Measurements from ENCODE around the gene IFT25. TPM values are rescaled to one million over a fixed set of nuclear protein-coding genes. Genes with fewer than 3 reads are reported as not detected.

The IFT25 gene
- total RNA-seq, 2 experiments from 2014 or later, result 60.5 to 63.5 TPM

DNA sequence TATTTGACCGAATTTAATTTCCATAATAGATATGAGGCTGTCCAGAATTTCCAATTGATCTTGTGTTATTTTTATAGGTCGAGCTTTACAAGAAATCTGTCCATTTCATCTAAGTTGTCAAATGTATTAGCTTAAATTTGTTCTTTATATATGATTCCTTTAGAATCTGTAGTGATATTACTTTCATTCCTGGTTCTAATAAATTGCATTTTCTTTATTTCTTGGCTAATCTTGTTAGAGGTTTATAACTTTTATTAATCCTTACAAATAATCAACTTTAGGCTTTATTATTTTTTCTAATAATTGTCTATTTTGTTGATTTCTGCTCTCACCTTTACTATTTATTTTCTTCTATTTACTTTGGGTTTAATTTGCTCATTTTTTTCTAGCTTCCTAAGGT is 14.0 kb downstream of the IFT25 start:
- POLR2A ChIA-PET, result interaction anchor here (1.2 kb wide), 1 partner anchor 14 kb away, joined by 3 read pairs; no protein-coding TSS in a partner anchor
- H3K27me3 Mint-ChIP-seq, result no peaks in the 10 kb centered on the region
- H3K4me1 Mint-ChIP-seq (ENCODE audit: low read depth), result peaks cover 8% of the 10 kb centered on the region
- H3K9me3 Mint-ChIP-seq, result peaks cover 2% of the 10 kb centered on the region
- no peak for ATAC-seq
- H3K36me3 Mint-ChIP-seq (ENCODE audit: low read depth), result peaks cover 48% of the 10 kb centered on the region
- intact Hi-C loops (cut with micrococcal nuclease), result no loop called here
- H3K27ac Mint-ChIP-seq, result no peak overlapping the region
- DNase-seq, result no peak
- TF ChIP-seq, protein P1, sequence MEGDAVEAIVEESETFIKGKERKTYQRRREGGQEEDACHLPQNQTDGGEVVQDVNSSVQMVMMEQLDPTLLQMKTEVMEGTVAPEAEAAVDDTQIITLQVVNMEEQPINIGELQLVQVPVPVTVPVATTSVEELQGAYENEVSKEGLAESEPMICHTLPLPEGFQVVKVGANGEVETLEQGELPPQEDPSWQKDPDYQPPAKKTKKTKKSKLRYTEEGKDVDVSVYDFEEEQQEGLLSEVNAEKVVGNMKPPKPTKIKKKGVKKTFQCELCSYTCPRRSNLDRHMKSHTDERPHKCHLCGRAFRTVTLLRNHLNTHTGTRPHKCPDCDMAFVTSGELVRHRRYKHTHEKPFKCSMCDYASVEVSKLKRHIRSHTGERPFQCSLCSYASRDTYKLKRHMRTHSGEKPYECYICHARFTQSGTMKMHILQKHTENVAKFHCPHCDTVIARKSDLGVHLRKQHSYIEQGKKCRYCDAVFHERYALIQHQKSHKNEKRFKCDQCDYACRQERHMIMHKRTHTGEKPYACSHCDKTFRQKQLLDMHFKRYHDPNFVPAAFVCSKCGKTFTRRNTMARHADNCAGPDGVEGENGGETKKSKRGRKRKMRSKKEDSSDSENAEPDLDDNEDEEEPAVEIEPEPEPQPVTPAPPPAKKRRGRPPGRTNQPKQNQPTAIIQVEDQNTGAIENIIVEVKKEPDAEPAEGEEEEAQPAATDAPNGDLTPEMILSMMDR (IDR thresholded peaks at IDR 0.05), result no peak
- CTCF ChIA-PET, result interaction anchor here (0.9 to 1.9 kb wide), 7 partner anchors 8 to 176 kb away, joined by 3 to 5 read pairs (median 3); no protein-coding TSS in a partner anchor
- no peak overlapping the region for H3K4me3 Mint-ChIP-seq

DNA sequence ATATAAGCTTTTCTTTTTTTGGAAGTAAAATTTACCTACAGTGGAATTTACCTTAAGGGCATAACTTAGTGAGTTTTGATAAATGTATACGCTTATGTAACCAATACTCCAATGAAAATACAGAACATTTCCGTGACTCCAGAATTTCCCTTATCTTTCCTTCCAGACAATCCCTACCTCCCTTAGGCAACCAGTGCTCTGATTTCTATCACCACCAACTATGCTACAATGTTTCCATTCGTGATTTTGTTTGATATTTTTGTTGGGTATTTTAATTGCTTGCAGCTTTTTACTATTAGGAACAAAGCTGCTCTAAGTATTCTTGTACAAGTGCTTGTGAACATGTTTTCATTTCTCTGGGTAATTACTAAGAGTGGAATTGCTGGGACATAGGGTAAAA is 14.6 kb downstream of the IFT25 start:
- Mint-ChIP-seq H3K27ac (no peak overlapping the region), H3K4me3 (no peak overlapping the region), H3K9me3 (peaks cover 2% of the 10 kb centered on the region), H3K27me3 (no peaks in the 10 kb centered on the region), H3K4me1 (ENCODE audit: low read depth) (peaks cover 8% of the 10 kb centered on the region), H3K36me3 (ENCODE audit: low read depth) (peaks cover 48% of the 10 kb centered on the region)
- TF ChIP-seq, protein P1 (IDR thresholded peaks at IDR 0.05), result no peak
- ChIA-PET CTCF (interaction anchor here (0.9 to 1.4 kb wide), 6 partner anchors 9 to 175 kb away, joined by 3 to 5 read pairs (median 3); no protein-coding TSS in a partner anchor), POLR2A (interaction anchor here (1.2 kb wide), 1 partner anchor 13 kb away, joined by 3 read pairs; no protein-coding TSS in a partner anchor)
- DNase-seq (no peak), ATAC-seq (no peak)
- intact Hi-C loops (cut with micrococcal nuclease), result no loop called here

DNA sequence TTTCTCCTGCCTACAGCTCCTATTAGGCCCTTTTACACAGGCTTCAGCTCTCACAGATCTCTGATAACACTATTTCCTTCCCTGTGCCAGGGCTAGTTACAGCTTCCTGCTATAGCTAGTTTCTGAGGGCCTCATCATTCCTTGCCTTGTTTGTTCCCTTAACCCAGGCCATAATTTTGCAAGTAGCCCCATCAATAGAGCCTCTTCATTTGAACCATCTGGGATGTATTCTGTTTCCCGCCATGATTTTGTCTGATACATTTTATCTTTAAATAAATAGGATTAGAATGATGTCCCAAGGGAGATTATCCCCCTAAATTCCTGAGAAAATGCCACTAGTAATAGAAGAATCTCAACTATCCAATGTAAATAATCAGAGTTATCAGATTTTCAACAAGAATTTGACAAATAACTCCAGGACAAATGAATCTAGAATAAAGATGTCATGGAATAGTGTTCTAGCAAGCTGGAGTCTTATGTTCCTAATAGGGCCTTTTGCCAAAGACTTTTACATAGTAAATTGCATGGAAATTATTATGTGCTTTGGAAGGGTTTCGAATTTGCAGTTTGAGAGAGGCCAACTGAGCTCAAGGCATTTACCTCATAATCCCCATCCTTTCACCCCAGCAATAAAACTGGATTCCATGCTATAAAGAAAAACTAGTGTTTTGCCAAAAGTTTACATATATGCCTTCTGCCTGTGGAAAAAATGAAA is 16.1 kb downstream of the IFT25 start:
- Mint-ChIP-seq H3K4me1 (ENCODE audit: low read depth) (peaks cover 8% of the 10 kb centered on the region), H3K9me3 (no peaks in the 10 kb centered on the region), H3K27me3 (no peaks in the 10 kb centered on the region), H3K4me3 (no peak overlapping the region), H3K36me3 (ENCODE audit: low read depth) (peaks cover 41% of the 10 kb centered on the region), H3K27ac (peak overlapping the region; percentile 44)
- DNase-seq (no peak), ATAC-seq (no peak)
- intact Hi-C loops (cut with micrococcal nuclease), result no loop called here
- TF ChIP-seq, protein P1 (IDR thresholded peaks at IDR 0.05), result no peak
- ChIA-PET CTCF (no interaction called here), POLR2A (no interaction called here)

DNA sequence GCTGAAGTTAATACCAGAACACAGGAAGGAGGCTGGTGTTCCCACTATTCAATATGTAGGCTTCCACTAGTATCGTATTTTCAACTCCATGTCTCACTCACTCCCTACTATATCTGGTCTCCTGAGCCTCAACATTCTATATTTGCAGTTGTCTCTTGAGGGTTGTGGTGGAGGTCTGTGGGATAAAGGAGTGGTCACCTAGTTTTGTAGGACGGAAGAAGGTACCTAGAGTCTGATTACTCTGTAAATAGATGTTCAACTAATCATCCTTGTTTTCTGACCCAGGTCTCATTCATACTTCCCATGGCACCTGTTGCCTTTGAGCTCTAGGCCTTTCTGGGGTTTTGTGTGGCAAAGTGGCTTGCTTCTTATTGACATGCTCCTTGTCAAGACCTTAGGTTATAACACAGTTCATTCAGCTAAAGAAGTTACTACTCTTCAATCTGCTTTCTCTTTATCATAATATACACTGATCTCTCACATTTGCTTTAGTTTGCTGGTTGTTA is 18.1 kb downstream of the IFT25 start:
- Mint-ChIP-seq H3K36me3 (ENCODE audit: low read depth) (peaks cover 42% of the 10 kb centered on the region), H3K27me3 (no peaks in the 10 kb centered on the region), H3K9me3 (no peaks in the 10 kb centered on the region), H3K27ac (no peak overlapping the region), H3K4me1 (ENCODE audit: low read depth) (peaks cover 8% of the 10 kb centered on the region), H3K4me3 (no peak overlapping the region)
- ATAC-seq (no peak), DNase-seq (no peak)
- TF ChIP-seq, protein P1 (IDR thresholded peaks at IDR 0.05), result no peak
- intact Hi-C loops (cut with micrococcal nuclease), result no loop called here
- ChIA-PET CTCF (no interaction called here), POLR2A (no interaction called here)

DNA sequence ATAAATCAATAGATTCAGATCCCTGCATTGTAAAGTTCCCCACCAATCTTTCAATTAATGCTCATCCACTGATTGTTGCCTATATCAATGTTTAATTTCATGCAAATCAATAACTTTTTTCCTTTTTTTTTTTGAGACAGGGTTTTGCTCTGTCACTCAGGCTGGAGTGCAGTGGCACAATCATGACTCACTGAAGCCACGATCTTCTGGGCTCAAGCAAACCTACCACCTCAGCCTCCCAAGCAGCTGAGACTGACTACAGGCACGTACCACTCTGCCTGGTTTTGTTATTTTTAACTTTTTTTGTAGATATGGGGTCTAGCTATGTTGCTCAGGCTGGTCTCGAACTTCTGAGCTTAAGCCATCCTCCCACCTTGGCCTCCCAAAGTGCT is 25.8 kb downstream of the IFT25 start:
- peaks cover 36% of the 10 kb centered on the region for H3K4me1 Mint-ChIP-seq (ENCODE audit: low read depth)
- POLR2A ChIA-PET, result interaction anchor here (0.9 to 1.5 kb wide), 4 partner anchors 9 to 29 kb away, joined by 3 read pairs; partner anchors contain the start of gene IFT25
- no peaks in the 10 kb centered on the region for H3K9me3 Mint-ChIP-seq
- peak; percentile 68 for DNase-seq
- no peaks in the 10 kb centered on the region for H3K27me3 Mint-ChIP-seq
- TF ChIP-seq, protein P1 (IDR thresholded peaks at IDR 0.05), result no peak
- peak overlapping the region; percentile 90 for H3K27ac Mint-ChIP-seq
- no peak overlapping the region for H3K4me3 Mint-ChIP-seq
- ATAC-seq, result peak; percentile 89
- peaks cover 30% of the 10 kb centered on the region for H3K36me3 Mint-ChIP-seq (ENCODE audit: low read depth)
- CTCF ChIA-PET, result interaction anchor here (1.0 to 1.7 kb wide), 3 partner anchors 26 to 40 kb away, joined by 3 to 5 read pairs (median 3); partner anchors contain the start of gene DIO1
- intact Hi-C loops (cut with micrococcal nuclease), result no loop called here
